ENCODE results near the gene TOR1A.

TOR1A gene

DNA sequence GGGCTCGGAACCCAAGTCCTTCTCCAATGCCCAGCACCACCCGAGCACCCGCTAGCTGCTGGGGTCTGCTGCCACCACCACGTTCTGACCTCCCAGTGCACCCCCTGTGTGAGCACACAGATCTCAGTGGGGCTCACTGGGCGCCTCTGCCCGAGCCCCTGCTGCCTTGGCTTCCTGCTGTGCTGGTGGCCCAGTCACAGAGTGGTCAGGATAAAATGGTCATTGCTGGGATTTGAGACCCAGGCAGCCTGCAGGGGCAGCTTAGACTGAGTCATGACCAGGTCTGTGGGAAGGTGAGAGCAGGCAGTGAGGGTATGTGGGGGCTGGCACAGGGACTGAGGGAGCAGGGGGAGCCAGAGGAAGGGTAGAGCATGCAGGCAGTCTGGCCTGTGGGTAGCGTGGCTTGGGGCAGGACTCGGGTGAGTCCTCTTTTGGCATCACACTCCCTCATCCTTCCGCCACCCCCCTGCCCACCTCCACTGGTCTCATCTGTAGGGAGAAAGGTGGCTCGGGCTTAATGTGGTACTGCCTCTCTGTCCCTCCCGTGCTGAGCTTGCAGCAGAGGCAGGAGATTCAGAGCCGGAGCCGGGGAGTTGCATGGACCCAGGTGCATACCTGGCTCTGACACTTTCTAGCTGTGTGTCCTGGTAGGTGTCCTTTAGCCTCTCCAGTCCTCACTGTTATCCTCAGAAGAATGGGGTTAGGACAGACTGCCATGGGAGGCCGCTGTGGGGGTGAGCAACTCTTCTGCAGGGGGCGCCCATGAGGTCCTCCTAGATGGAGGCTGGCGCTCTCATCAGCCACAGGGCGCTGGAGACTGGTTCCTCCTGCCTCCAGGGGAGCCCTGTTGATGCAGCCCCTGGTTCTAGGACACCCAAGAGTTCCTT, 43.4 kb upstream of the TOR1A start:
- Histone ChIP-seq H3K9me3 (no peaks in the 10 kb centered on the region), H3K36me3 (peaks cover 3% of the 10 kb centered on the region; the same call in 1 of the 2 replicates), H3K4me3 (ENCODE audit: low read depth, low read length) (no peak overlapping the region), H3K27me3 (no peaks in the 10 kb centered on the region), H3K4me1 (peaks cover 7% of the 10 kb centered on the region)
- DNase-seq, result no peak
- TF ChIP-seq, protein P1, sequence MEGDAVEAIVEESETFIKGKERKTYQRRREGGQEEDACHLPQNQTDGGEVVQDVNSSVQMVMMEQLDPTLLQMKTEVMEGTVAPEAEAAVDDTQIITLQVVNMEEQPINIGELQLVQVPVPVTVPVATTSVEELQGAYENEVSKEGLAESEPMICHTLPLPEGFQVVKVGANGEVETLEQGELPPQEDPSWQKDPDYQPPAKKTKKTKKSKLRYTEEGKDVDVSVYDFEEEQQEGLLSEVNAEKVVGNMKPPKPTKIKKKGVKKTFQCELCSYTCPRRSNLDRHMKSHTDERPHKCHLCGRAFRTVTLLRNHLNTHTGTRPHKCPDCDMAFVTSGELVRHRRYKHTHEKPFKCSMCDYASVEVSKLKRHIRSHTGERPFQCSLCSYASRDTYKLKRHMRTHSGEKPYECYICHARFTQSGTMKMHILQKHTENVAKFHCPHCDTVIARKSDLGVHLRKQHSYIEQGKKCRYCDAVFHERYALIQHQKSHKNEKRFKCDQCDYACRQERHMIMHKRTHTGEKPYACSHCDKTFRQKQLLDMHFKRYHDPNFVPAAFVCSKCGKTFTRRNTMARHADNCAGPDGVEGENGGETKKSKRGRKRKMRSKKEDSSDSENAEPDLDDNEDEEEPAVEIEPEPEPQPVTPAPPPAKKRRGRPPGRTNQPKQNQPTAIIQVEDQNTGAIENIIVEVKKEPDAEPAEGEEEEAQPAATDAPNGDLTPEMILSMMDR (IDR thresholded peaks at IDR 0.05; ENCODE audit: low read depth, low read length), result no peak

GRCh38 chr9:129866394-129867135, 42.6 kb upstream of the TOR1A start:
- Histone ChIP-seq H3K4me1 (peaks cover 7% of the 10 kb centered on the region), H3K9me3 (no peaks in the 10 kb centered on the region), H3K4me3 (ENCODE audit: low read depth, low read length) (no peak overlapping the region), H3K36me3 (peaks cover 9% of the 10 kb centered on the region; the same call in 1 of the 2 replicates), H3K27me3 (no peaks in the 10 kb centered on the region)
- TF ChIP-seq, protein P1 (IDR thresholded peaks at IDR 0.05; ENCODE audit: low read depth, low read length), result no peak
- DNase-seq, result no peak

DNA sequence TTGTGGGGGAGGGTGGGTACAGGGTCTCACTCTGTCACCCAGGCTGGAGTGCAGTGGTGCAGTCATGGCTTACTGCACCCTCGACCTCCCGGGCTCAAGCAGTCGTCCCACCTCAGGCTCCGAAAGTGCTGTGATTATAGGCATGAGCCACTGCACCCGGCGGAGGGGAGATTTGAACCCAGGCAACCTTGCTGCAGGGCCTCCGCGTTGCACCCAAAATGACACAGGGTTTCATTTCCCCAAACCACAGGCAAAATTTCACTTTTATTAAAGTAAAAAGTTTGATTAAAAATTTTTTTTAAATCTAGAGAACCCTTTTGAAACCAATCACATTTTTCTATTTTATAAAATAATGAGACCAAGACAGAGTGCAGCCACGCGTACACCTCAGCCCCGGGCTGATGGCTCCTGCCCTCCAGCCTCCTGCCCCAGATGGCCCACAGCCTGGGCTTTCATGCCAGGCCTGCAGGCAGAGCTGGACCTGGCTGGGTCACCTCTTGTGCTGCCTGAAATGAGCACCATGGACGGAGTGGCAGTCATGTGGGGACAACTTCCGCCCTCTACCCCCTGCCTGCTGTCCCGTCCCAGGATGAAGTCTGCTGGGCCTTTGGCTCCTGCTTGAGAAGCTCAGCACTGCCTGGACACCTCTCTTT, 41.9 kb upstream of the TOR1A start:
- TF ChIP-seq, protein P1 (IDR thresholded peaks at IDR 0.05; ENCODE audit: low read depth, low read length), result no peak
- Histone ChIP-seq H3K4me3 (ENCODE audit: low read depth, low read length) (no peak overlapping the region), H3K9me3 (no peaks in the 10 kb centered on the region), H3K27me3 (no peaks in the 10 kb centered on the region), H3K4me1 (peaks cover 7% of the 10 kb centered on the region), H3K36me3 (peaks cover 11% of the 10 kb centered on the region; the same call in 1 of the 2 replicates)
- DNase-seq, result no peak

- DNase-seq, result no peak
- TF ChIP-seq, protein P1 (IDR thresholded peaks at IDR 0.05; ENCODE audit: low read depth, low read length), result no peak
- Histone ChIP-seq H3K27me3 (no peaks in the 10 kb centered on the region), H3K4me3 (ENCODE audit: low read depth, low read length) (no peak overlapping the region), H3K9me3 (no peaks in the 10 kb centered on the region), H3K36me3 (peaks cover 14% of the 10 kb centered on the region; the same call in 1 of the 2 replicates), H3K4me1 (peaks cover 7% of the 10 kb centered on the region)
Measured at GRCh38 chr9:129864991-129865647, 41.2 kb upstream of the TOR1A start.

DNA sequence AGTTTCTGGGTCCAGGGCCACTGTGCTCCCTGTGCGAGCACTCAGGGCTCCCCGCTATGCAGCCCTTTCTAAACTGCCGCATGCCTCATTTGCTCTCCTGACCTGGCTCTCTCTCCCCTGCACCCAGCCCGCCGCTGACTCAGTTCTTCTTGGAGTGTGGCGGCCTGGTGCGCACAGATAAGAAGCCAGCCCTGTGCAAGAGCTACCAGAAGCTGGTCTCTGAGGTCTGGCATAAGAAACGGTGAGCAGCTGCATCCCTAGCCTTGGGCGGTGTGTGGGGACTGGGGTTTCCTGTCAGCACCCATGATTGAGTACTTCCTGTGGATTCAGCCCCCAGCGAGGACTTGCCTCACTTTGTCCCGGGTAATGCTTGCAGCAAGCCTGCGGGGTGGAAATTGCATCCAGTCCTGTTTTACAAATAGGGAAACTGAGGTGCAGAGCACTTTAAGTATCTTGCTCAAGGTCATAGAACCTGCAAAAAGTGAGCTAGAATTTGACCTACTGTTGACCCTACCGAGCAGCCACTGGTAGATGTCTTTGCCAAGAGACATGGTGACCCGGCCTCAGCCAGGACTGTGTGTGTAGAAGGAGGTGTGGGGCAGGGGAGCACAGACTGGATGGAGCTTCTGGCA, 39.2 kb upstream of the TOR1A start:
- H3K4me3 ChIP-seq (ENCODE audit: low read depth, low read length), result no peak overlapping the region
- TF ChIP-seq, protein P1 (IDR thresholded peaks at IDR 0.05; ENCODE audit: low read depth, low read length), result no peak
- no peaks in the 10 kb centered on the region for H3K9me3 ChIP-seq
- H3K27me3 ChIP-seq, result no peaks in the 10 kb centered on the region
- H3K36me3 ChIP-seq, result peaks cover 19% of the 10 kb centered on the region
- DNase-seq, result peak; percentile 99
- H3K4me1 ChIP-seq, result peaks cover 7% of the 10 kb centered on the region
